ENCODE data around the gene AGAP4. TPM values are rescaled to one million over a fixed set of nuclear protein-coding genes. Genes with fewer than 3 reads are reported as not detected.
"Not testable (repeated sequence)": the region's sequence is repeated elsewhere in the genome, so short reads cannot be mapped to it uniquely, and the experiment has no call there.

Gene AGAP4
- total RNA-seq, 2 experiments from 2014 or later = 15.2 to 15.6 TPM

GRCh38 chr10:45814146-45814545 lies 33.2 kb downstream of the AGAP4 start:
- H3K27me3 Mint-ChIP-seq; H3K4me3 Mint-ChIP-seq; H3K4me1 Mint-ChIP-seq; CTCF ChIA-PET; DNase-seq; H3K36me3 Mint-ChIP-seq (ENCODE audit: low read depth); H3K9me3 Mint-ChIP-seq; POLR2A ChIA-PET; H3K27ac Mint-ChIP-seq: not testable (repeated sequence)

DNA sequence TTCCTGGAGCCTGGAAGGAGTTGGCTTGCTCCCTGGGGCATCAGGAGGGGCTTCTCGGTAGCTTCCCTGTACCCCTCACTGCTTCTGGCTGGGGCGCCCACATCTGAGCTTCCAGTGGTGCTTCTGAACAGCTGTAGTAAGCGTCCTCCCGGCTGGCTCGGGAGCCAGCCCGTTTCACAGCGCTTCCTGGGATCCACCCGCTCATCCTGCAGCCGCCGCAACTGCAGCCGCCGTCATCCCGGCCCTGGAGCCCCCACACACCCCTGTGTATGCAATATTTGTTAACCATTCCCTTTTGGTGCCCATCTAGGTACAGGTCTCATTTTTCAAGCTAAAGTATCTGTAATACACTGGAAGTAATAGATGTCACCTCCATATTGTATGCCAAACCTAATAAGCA lies 34.3 kb downstream of the AGAP4 start:
- H3K27me3 Mint-ChIP-seq; POLR2A ChIA-PET; CTCF ChIA-PET; H3K4me1 Mint-ChIP-seq; H3K27ac Mint-ChIP-seq; DNase-seq; H3K36me3 Mint-ChIP-seq (ENCODE audit: low read depth); H3K4me3 Mint-ChIP-seq; H3K9me3 Mint-ChIP-seq: not testable (repeated sequence)

- Mint-ChIP-seq H3K27me3 (peaks cover 9% of the 10 kb centered on the region), H3K4me1 (no peaks in the 10 kb centered on the region), H3K9me3 (no peaks in the 10 kb centered on the region), H3K4me3 (no peak overlapping the region), H3K36me3 (ENCODE audit: low read depth) (no peaks in the 10 kb centered on the region), H3K27ac (no peak overlapping the region)
- no peak for DNase-seq
- CTCF ChIA-PET = no interaction called here
- POLR2A ChIA-PET = no interaction called here
Observed at GRCh38 chr10:45811075-45811474, 36.2 kb downstream of the AGAP4 start.

- ChIA-PET POLR2A (no interaction called here), CTCF (no interaction called here)
- Mint-ChIP-seq H3K27ac (no peak overlapping the region), H3K4me3 (no peak overlapping the region), H3K9me3 (no peaks in the 10 kb centered on the region), H3K36me3 (ENCODE audit: low read depth) (no peaks in the 10 kb centered on the region), H3K4me1 (no peaks in the 10 kb centered on the region), H3K27me3 (peaks cover 13% of the 10 kb centered on the region)
- DNase-seq = no peak
Observed at GRCh38 chr10:45809837-45810236, 37.5 kb downstream of the AGAP4 start.

GRCh38 chr10:45804996-45805395 lies 42.3 kb downstream of the AGAP4 start:
- DNase-seq; H3K4me1 Mint-ChIP-seq; H3K4me3 Mint-ChIP-seq; POLR2A ChIA-PET; H3K9me3 Mint-ChIP-seq; CTCF ChIA-PET; H3K36me3 Mint-ChIP-seq (ENCODE audit: low read depth); H3K27ac Mint-ChIP-seq: not testable (repeated sequence)
- peaks cover 15% of the 10 kb centered on the region for H3K27me3 Mint-ChIP-seq

GRCh38 chr10:45803060-45804010 lies 44.0 kb downstream of the AGAP4 start:
- not testable (repeated sequence) for H3K36me3 Mint-ChIP-seq (ENCODE audit: low read depth)
- peaks cover 17% of the 10 kb centered on the region for H3K27me3 Mint-ChIP-seq

DNA sequence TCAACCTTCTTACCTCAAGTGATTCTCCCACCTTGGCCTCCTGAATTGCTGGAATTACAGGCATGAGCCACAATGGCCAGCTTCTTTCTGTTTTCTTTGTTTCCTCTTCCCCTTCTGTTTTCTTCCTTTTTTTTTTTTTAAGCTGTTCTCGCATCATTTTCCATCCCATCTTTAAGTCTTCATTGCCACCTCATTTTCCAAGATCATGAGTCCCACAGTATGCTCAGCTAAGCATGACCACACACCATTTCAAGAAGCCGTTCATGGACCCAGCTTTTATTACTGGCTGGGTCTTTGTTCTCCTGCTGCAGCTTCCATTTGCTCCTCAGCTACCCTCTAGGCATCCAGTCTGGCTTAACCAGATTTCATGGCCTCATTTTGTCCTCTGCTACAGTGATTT lies 52.5 kb downstream of the AGAP4 start:
- H3K36me3 Mint-ChIP-seq (ENCODE audit: low read depth) = peaks cover 18% of the 10 kb centered on the region
- POLR2A ChIA-PET, H3K27me3 Mint-ChIP-seq, H3K9me3 Mint-ChIP-seq, DNase-seq, H3K4me1 Mint-ChIP-seq, H3K27ac Mint-ChIP-seq, H3K4me3 Mint-ChIP-seq: not testable (repeated sequence)
- CTCF ChIA-PET = interaction anchor here (0.7 kb wide), 1 partner anchor 285 kb away, joined by 3 read pairs; no protein-coding TSS in a partner anchor

More at GRCh38 chr10:45803060-45804010, 44.0 kb downstream of the AGAP4 start:
- DNase-seq, CTCF ChIA-PET, POLR2A ChIA-PET, H3K27ac Mint-ChIP-seq, H3K9me3 Mint-ChIP-seq, H3K4me1 Mint-ChIP-seq, H3K4me3 Mint-ChIP-seq: not testable (repeated sequence)

DNA sequence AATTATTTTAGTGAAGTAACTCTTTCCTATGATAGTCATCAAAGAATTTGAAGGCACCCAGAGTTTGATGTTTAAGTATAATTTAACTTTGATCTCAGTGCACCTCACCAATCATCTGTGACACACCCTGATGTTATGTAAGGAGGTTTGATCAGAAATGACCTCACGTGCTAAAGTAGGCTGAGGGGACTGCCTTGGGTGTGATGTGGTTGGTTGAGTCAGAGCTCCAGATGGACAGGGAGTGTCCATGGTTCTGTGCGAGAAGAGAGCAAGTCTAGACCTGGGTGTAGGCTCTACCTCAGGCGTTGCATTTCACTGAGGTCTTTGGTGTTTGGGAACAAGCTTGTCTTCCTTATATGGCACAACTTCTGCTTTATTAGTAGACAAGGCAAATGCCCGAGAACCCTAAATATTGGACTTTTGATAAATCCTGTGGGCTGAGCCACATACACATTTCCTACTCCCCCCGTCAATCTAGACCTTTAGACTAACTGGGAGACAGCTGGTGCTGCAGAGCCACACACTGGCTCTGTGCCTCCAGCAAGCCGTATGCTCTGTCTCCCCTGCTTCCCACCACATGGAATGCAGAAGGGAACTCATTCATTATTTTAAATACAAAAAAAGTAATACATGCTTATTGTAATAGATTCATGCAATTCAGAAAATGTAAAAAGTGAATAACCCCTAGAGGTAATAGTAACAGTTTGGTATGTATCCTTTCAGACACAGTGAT lies 56.4 kb downstream of the AGAP4 start:
- H3K27me3 Mint-ChIP-seq, DNase-seq, H3K4me3 Mint-ChIP-seq, H3K27ac Mint-ChIP-seq, H3K4me1 Mint-ChIP-seq, POLR2A ChIA-PET, CTCF ChIA-PET, H3K9me3 Mint-ChIP-seq: not testable (repeated sequence)
- H3K36me3 Mint-ChIP-seq (ENCODE audit: low read depth) = peaks cover 30% of the 10 kb centered on the region

- DNase-seq, H3K27ac Mint-ChIP-seq, POLR2A ChIA-PET, H3K4me1 Mint-ChIP-seq, CTCF ChIA-PET, H3K4me3 Mint-ChIP-seq, H3K27me3 Mint-ChIP-seq, H3K9me3 Mint-ChIP-seq: not testable (repeated sequence)
- H3K36me3 Mint-ChIP-seq (ENCODE audit: low read depth) = peaks cover 33% of the 10 kb centered on the region
Observed at GRCh38 chr10:45789991-45790390, 57.3 kb downstream of the AGAP4 start.

- H3K9me3 Mint-ChIP-seq, H3K4me3 Mint-ChIP-seq, H3K27ac Mint-ChIP-seq, POLR2A ChIA-PET, H3K4me1 Mint-ChIP-seq, CTCF ChIA-PET, DNase-seq, H3K27me3 Mint-ChIP-seq: not testable (repeated sequence)
- peaks cover 27% of the 10 kb centered on the region for H3K36me3 Mint-ChIP-seq (ENCODE audit: low read depth)
Observed at GRCh38 chr10:45787212-45787741, 60.0 kb downstream of the AGAP4 start.

- CTCF ChIA-PET, H3K4me1 Mint-ChIP-seq, POLR2A ChIA-PET, H3K27me3 Mint-ChIP-seq, H3K9me3 Mint-ChIP-seq, H3K27ac Mint-ChIP-seq, H3K4me3 Mint-ChIP-seq, DNase-seq: not testable (repeated sequence)
- peaks cover 24% of the 10 kb centered on the region for H3K36me3 Mint-ChIP-seq (ENCODE audit: low read depth)
Observed at GRCh38 chr10:45786217-45786616, 61.1 kb downstream of the AGAP4 start.

All from activated CD4-positive, alpha-beta memory T cell treated with anti-CD3 and anti-CD28 coated beads, Interleukin-2, amount 10 ng/mL, durations not matched to agents 7 days and 5 days (primary cell).